Kidney (tissue), 14 donors: ENCODE results near the gene WSCD1. TPM values are rescaled to one million over a fixed set of nuclear protein-coding genes. Genes with fewer than 3 reads are reported as not detected.
A peak's percentile ranks its signal among the peaks of the same experiment; 100 is the strongest.

ENCODE experiments used
- DNase-seq, 5 donors: peaks; one replicate each; pipeline ENCODE4 v3.0.0-alpha.2; 2013 to 2020
- FAIRE-seq: peaks from 2 replicates; lab custom pipeline; 2012; peaks lifted over from hg19 to GRCh38; lab: Jason Lieb, UNC
- H3K27ac ChIP-seq, 2 donors: one replicate each; pipeline ENCODE4 v1.7.0; 2013; ENCODE audit warnings: low read depth in 2 of 2, low read length in 2 of 2, inconsistent platforms in 1 of 2
- H3K27me3 ChIP-seq: one replicate; pipeline ENCODE4 v1.7.1; 2013; ENCODE audit warnings: low read length, inconsistent platforms; ENCODE audit not compliant: control insufficient read depth, insufficient read depth
- H3K36me3 ChIP-seq, 3 donors: one replicate each; pipeline versions ENCODE4 v1.7.0 to v1.7.1; 2013; ENCODE audit warnings: low read length in 3 of 3, control low read depth in 1 of 3, inconsistent platforms in 1 of 3; ENCODE audit not compliant: insufficient read depth in 3 of 3, control insufficient read depth in 2 of 3
- H3K4me1 ChIP-seq, 3 donors: one replicate each; pipeline versions ENCODE4 v1.7.0 to v1.7.1; 2013; ENCODE audit warnings: low read length in 3 of 3, inconsistent platforms in 1 of 3, low read depth in 1 of 3; ENCODE audit not compliant: control insufficient read depth in 2 of 3, insufficient read depth in 2 of 3
- H3K4me3 ChIP-seq, 3 donors: one replicate each; pipeline versions ENCODE4 v1.7.0 to v1.8.1; 2013; ENCODE audit warnings: low read length in 3 of 3, control low read depth in 1 of 3, inconsistent platforms in 1 of 3
- H3K9ac ChIP-seq, 3 donors: one replicate each; pipeline versions ENCODE4 v1.7.0 to v1.7.1; 2013; ENCODE audit warnings: low read length in 3 of 3, control low read depth in 1 of 3, inconsistent platforms in 1 of 3
- H3K9me3 ChIP-seq, 3 donors: one replicate each; pipeline versions ENCODE4 v1.7.0 to v1.7.1; 2013; ENCODE audit warnings: low read length in 3 of 3, control low read depth in 1 of 3, inconsistent platforms in 1 of 3; ENCODE audit not compliant: control insufficient read depth in 2 of 3, insufficient read depth in 1 of 3
- intact Hi-C: fragments of 100-400 bp; cut with DNase I; formaldehyde crosslinking; loops from one replicate; pipeline ENCODE4 v1.11.1; 2022
- polyA plus RNA-seq: library from polyadenylated mRNA; stranded (reverse); fragments of 350-450 nt; fragmentation: Illumina TruSeq; extraction: RNeasy Lipid Tissue Mini Kit (QIAGEN cat#74804); gene quantifications from one replicate; pipeline ENCODE4 v1.2.3, GENCODE V29; 2014; ENCODE audit warnings: low read depth, low replicate concordance; ENCODE audit not compliant: insufficient read depth
- total RNA-seq: library from RNA; stranded (reverse); fragmentation: NEBNext Ultra II Directional; extraction: Animal tissue kit (Norgen Biotek cat#: 25700); gene quantifications from one replicate; pipeline ENCODE4 v1.2.1, GENCODE V29; 2021
- TF ChIP-seq, protein P1 (sequence below): IDR thresholded peaks from 3 replicates; pipeline ENCODE4 v1.5.1; 2012; ENCODE audit warnings: mild to moderate bottlenecking, moderate library complexity, borderline replicate concordance; ENCODE audit not compliant: insufficient read depth; ENCODE audit errors: extremely low read depth
- donor health status: control.
- donor health status: control.
- donor health status: control.
- donor health status: control.
- donor health status: control.
- donor health status: DM: yes; HTN: yes; CAD: no.
- donor health status: Normal renal cell carcinoma (clear cell type).

Gene WSCD1
- total and polyA plus RNA-seq, 2 donors from 2014 or later, result 5.4 to 14.5 TPM

GRCh38 chr17:6028294-6028693 lies 41.9 kb upstream of the WSCD1 start:
- Histone ChIP-seq H3K4me3 (no peak overlapping the region), H3K27me3 (no peaks in the 10 kb centered on the region), H3K36me3 (no peaks in the 10 kb centered on the region), H3K9me3 (no peaks in the 10 kb centered on the region), H3K27ac (peak overlapping the region; percentile 71 to 86), H3K9ac (no peak overlapping the region), H3K4me1 (peaks cover 0 to 9% (median 3%) of the 10 kb centered on the region in 3 donors)
- FAIRE-seq, result no peak
- intact Hi-C loops, result no loop called here
- TF ChIP-seq, protein P1, sequence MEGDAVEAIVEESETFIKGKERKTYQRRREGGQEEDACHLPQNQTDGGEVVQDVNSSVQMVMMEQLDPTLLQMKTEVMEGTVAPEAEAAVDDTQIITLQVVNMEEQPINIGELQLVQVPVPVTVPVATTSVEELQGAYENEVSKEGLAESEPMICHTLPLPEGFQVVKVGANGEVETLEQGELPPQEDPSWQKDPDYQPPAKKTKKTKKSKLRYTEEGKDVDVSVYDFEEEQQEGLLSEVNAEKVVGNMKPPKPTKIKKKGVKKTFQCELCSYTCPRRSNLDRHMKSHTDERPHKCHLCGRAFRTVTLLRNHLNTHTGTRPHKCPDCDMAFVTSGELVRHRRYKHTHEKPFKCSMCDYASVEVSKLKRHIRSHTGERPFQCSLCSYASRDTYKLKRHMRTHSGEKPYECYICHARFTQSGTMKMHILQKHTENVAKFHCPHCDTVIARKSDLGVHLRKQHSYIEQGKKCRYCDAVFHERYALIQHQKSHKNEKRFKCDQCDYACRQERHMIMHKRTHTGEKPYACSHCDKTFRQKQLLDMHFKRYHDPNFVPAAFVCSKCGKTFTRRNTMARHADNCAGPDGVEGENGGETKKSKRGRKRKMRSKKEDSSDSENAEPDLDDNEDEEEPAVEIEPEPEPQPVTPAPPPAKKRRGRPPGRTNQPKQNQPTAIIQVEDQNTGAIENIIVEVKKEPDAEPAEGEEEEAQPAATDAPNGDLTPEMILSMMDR, result no peak
- DNase-seq, result peak in 2 of 5 donors; percentile 23 to 24

GRCh38 chr17:6035801-6036394 lies 34.3 kb upstream of the WSCD1 start:
- Histone ChIP-seq H3K4me1 (no peaks in the 10 kb centered on the region), H3K27me3 (no peaks in the 10 kb centered on the region), H3K27ac (no peak overlapping the region), H3K9me3 (no peaks in the 10 kb centered on the region), H3K36me3 (no peaks in the 10 kb centered on the region), H3K9ac (no peak overlapping the region), H3K4me3 (no peak overlapping the region)
- DNase-seq (peak in 1 of 5 donors; percentile 18), FAIRE-seq (no peak)
- TF ChIP-seq, protein P1, result no peak
- intact Hi-C loops, result no loop called here

GRCh38 chr17:6040504-6040903 lies 29.7 kb upstream of the WSCD1 start:
- H3K27ac ChIP-seq, result no peak overlapping the region
- TF ChIP-seq, protein P1, result no peak
- no peaks in the 10 kb centered on the region for H3K36me3 ChIP-seq
- FAIRE-seq, result no peak
- DNase-seq, result peak in 2 of 5 donors; percentile 25 to 48
- H3K4me3 ChIP-seq, result no peak overlapping the region
- no peaks in the 10 kb centered on the region for H3K9me3 ChIP-seq
- no peak overlapping the region for H3K9ac ChIP-seq
- intact Hi-C loops, result no loop called here
- H3K4me1 ChIP-seq, result peaks cover 0 to 4% (median 0%) of the 10 kb centered on the region in 3 donors
- H3K27me3 ChIP-seq, result no peaks in the 10 kb centered on the region
